ENCODE data around the gene FLOT1.

DNA sequence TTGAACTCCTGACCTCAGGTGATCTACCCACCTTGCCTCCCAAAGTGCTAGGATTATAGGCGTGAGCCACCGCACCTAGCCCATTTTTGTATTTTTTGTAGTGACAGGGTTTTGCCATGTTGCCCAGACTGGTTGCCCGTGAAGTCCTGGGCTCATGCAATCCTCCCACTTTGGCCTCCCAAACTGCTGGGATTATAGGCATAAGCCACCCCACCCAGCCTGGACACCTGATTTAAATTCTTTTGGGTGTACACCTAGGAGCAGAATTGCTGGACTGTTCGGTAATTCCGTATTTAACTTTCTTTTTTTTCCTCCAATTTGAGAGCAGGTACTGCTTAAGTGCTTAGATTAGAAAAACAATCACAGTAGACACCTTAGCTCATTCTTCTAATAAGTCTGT is 46.1 kb downstream of the FLOT1 start:
- TF ChIP-seq, protein P1, sequence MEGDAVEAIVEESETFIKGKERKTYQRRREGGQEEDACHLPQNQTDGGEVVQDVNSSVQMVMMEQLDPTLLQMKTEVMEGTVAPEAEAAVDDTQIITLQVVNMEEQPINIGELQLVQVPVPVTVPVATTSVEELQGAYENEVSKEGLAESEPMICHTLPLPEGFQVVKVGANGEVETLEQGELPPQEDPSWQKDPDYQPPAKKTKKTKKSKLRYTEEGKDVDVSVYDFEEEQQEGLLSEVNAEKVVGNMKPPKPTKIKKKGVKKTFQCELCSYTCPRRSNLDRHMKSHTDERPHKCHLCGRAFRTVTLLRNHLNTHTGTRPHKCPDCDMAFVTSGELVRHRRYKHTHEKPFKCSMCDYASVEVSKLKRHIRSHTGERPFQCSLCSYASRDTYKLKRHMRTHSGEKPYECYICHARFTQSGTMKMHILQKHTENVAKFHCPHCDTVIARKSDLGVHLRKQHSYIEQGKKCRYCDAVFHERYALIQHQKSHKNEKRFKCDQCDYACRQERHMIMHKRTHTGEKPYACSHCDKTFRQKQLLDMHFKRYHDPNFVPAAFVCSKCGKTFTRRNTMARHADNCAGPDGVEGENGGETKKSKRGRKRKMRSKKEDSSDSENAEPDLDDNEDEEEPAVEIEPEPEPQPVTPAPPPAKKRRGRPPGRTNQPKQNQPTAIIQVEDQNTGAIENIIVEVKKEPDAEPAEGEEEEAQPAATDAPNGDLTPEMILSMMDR (IDR thresholded peaks at IDR 0.05; ENCODE audit: insufficient read depth, low read depth, low read length) = no peak
- TF ChIP-seq EZH2 (IDR thresholded peaks at IDR 0.05; ENCODE audit: insufficient read depth, low read length) = no peak
